Testis (tissue), 3 donors: ENCODE measurements around the gene SAP25. TPM values are rescaled to one million over a fixed set of nuclear protein-coding genes. Genes with fewer than 3 reads are reported as not detected.
A peak's percentile ranks its signal among the peaks of the same experiment; 100 is the strongest.

Experiments used
- DNase-seq: peaks from one replicate; pipeline ENCODE4 v3.0.0-alpha.2; 2019
- H3K27ac ChIP-seq, 2 donors: fragments of 200-600 bp; sonication (generic); one replicate each; pipeline ENCODE4 v1.5.1; 2019
- H3K27me3 ChIP-seq: fragments of 200-600 bp; sonication (generic); one replicate; pipeline ENCODE4 v1.5.1; 2019
- H3K36me3 ChIP-seq: fragments of 200-600 bp; sonication (generic); one replicate; pipeline ENCODE4 v1.5.1; 2017; ENCODE audit warnings: low read depth; ENCODE audit errors: missing control alignments
- H3K4me1 ChIP-seq: fragments of 200-600 bp; sonication (generic); one replicate; pipeline ENCODE4 v1.5.1; 2019
- H3K4me3 ChIP-seq, 2 donors: fragments of 200-600 bp; sonication (generic); one replicate each; pipeline ENCODE4 v1.5.1; 2017 to 2019
- H3K9me3 ChIP-seq: fragments of 200-600 bp; sonication (generic); one replicate; pipeline ENCODE4 v1.5.1; 2017
- CTCF ChIP-seq, 3 experiments: fragments of 450-650 bp in 2 of 3; fragments of 200-600 bp in 1 of 3; sonication (generic) in 1 of 3; IDR thresholded peaks; one replicate each; pipeline ENCODE4 v1.5.1; 2016 to 2019; ENCODE audit warnings: antibody characterized with exemption in 3 of 3, mild to moderate bottlenecking in 2 of 3, moderate library complexity in 1 of 3
- POLR2A ChIP-seq: fragments of 450-650 bp; IDR thresholded peaks from one replicate; pipeline ENCODE4 v1.6.1; 2017; ENCODE audit warnings: antibody characterized with exemption, mild to moderate bottlenecking, moderate library complexity
- WGBS, 2 donors: methylation state at CpG; one replicate each; pipeline ENCODE4 v1.1.5; 2018; 5-methylcytosine and 5-hydroxymethylcytosine counted together
- intact Hi-C: fragments of 100-400 bp; cut with DNase I; formaldehyde crosslinking; loops from one replicate; pipeline ENCODE4 v1.15.1; 2023; ENCODE audit warnings: low total_unique reads
- polyA plus RNA-seq: library from polyadenylated mRNA; stranded (reverse); fragments of 350-450 nt; fragmentation: Illumina TruSeq; extraction: RNeasy Lipid Tissue Mini Kit (QIAGEN cat#74804); gene quantifications from one replicate; pipeline ENCODE4 v1.2.3, GENCODE V29; 2014; ENCODE audit warnings: low read depth, low replicate concordance; ENCODE audit not compliant: insufficient read depth
- total RNA-seq, 2 donors: library from RNA; depleted of rRNA; stranded (reverse); fragments of >200 nt; gene quantifications; one replicate each; pipeline ENCODE4 v1.2.3, GENCODE V29; 2016

SAP25 gene
- total and polyA plus RNA-seq, 3 donors from 2014 or later = 28.4 to 30.3 (median 29.9) TPM

- H3K27ac ChIP-seq = no peak overlapping the region
- TF ChIP-seq POLR2A (no peak), CTCF (IDR thresholded peaks at IDR 0.05) (no peak)
- no peak overlapping the region for H3K4me3 ChIP-seq
- H3K36me3 ChIP-seq = no peaks in the 10 kb centered on the region
- no peaks in the 10 kb centered on the region for H3K27me3 ChIP-seq
- WGBS, 2 donors = 86 to 88% methylated on average over 6 of the region's 6 CpGs
- H3K9me3 ChIP-seq = no peaks in the 10 kb centered on the region
- intact Hi-C loops = no loop called here
- peaks cover 13% of the 10 kb centered on the region for H3K4me1 ChIP-seq
- no peak for DNase-seq
Observed at GRCh38 chr7:100614308-100614861, 40.7 kb upstream of the SAP25 start.

- Histone ChIP-seq H3K4me1 (peaks cover 13% of the 10 kb centered on the region), H3K27ac (no peak overlapping the region), H3K9me3 (no peaks in the 10 kb centered on the region), H3K4me3 (peak overlapping the region in 1 of 2 donors; percentile 79), H3K36me3 (no peaks in the 10 kb centered on the region), H3K27me3 (no peaks in the 10 kb centered on the region)
- WGBS, 2 donors = 82 to 86% methylated on average over 12 to 13 of the region's 13 CpGs
- DNase-seq = no peak
- TF ChIP-seq CTCF (IDR thresholded peaks at IDR 0.05) = no peak
- no peak for TF ChIP-seq POLR2A
- intact Hi-C loops = no loop called here
Observed at GRCh38 chr7:100613412-100614175, 39.9 kb upstream of the SAP25 start.

DNA sequence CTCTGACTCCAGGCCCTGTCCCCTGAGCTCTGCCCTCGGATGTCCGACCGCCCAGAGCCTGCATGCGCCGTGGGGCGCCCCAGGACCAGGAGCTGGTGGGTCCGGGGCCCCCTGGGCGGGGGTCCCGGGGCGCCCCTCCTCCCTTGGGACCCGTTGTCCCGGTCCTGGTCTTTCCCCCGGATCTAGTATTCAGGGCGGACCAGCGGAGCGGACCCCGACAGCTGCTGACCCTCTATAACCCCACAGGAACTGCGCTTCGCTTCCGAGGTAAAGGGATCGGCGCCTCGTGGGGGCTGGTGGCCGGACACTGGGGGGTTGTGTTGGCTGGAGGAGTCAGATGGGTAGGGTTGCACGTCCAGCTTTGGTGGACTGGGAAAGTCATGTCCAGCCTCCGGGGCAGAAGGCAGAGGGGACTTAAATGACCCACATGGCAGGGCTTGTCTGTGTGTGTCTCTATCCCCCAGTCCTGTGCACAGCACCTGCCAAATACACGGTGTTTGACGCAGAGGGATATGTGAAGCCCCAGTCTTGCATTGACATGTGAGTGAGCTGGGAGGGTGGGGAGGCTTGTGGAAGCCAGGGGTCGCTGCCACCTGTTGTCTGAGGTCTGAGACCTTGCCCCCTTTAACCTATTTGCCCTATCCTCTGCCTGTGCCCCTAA is 39.2 kb upstream of the SAP25 start:
- Histone ChIP-seq H3K9me3 (no peaks in the 10 kb centered on the region), H3K36me3 (no peaks in the 10 kb centered on the region), H3K4me3 (peak overlapping the region; percentile 61 to 79), H3K27me3 (no peaks in the 10 kb centered on the region), H3K27ac (peak overlapping the region; percentile 90 to 91), H3K4me1 (peaks cover 13% of the 10 kb centered on the region)
- intact Hi-C loops = no loop called here
- TF ChIP-seq CTCF (IDR thresholded peaks at IDR 0.05) (no peak), POLR2A (no peak)
- WGBS, 2 donors = 0 to 20% methylated on average over 1 to 29 of the region's 29 CpGs
- DNase-seq = peak; percentile 37

DNA sequence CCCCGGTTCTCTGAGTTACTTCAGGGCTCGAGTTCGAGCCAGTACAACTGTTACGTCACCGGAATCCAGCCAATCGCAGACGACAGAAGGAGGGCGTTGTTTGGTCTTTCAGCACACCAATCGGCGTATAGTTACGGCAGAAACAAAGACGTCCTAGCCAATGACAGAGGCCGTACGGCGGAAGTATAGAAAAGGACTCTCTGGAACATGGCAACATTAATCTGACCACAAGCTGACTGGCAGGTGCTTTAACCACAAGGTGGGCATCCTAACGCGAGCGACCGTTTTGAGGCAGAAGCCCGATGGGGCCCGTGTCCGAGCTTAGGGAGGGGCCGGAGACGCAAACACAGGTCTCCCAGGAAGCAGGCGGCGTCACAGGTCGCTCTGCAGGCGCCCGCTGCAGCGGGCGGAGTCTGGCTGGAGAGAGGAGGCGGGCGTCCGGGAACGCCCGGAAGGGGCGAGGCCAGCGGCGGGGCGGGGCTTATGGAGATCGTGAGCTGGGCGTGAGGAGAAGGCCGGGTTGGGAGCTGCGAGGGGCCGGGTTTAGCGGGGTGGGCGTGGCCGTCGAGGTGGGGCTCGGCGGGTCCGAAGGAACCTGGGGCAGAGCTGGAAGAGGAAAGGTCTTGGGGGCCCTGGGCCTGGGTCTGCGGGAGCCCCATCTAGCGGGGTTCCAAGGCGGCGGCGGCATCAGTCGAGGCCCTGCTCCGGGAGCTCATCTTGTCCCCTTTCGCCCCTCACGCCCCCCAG is 38.5 kb upstream of the SAP25 start, which contains the start of gene MOSPD3:
TSS of gene MOSPD3 (plus strand) at position 558 of the 747 bp plus-strand sequence. CDS start 252 bp downstream, outside the sequence.
- peak; percentile 100 for DNase-seq
- peaks cover 13% of the 10 kb centered on the region for H3K4me1 ChIP-seq
- no peaks in the 10 kb centered on the region for H3K27me3 ChIP-seq
- no peaks in the 10 kb centered on the region for H3K36me3 ChIP-seq
- intact Hi-C loops = no loop called here
- TF ChIP-seq POLR2A (peak; percentile 58), CTCF (IDR thresholded peaks at IDR 0.05) (no peak)
- WGBS, 2 donors = 0% methylated on average over 22 to 61 of the region's 61 CpGs
- no peaks in the 10 kb centered on the region for H3K9me3 ChIP-seq
- H3K27ac ChIP-seq = peak within 1 kb of the TSS; percentile 90 to 91
- H3K4me3 ChIP-seq = peak within 1 kb of the TSS; percentile 61 to 79
